ENCODE measurements around the gene STX17.
"Not testable (repeated sequence)": the region's sequence is repeated elsewhere in the genome, so short reads cannot be mapped to it uniquely, and the experiment has no call there.

The STX17 gene

GRCh38 chr9:99973455-99973854 lies 67.0 kb downstream of the STX17 start:
- DNase-seq: no peak

- no peak for DNase-seq
Observed at GRCh38 chr9:99977033-99977792, 70.8 kb downstream of the STX17 start.

GRCh38 chr9:99978221-99978620 lies 71.8 kb downstream of the STX17 start:
- DNase-seq: no peak

- DNase-seq: no peak
Observed at GRCh38 chr9:99980598-99980997, 74.1 kb downstream of the STX17 start.

GRCh38 chr9:99986642-99987041 lies 80.2 kb downstream of the STX17 start:
- peak; percentile 24 for DNase-seq

GRCh38 chr9:99990508-99990907 lies 84.1 kb downstream of the STX17 start:
- DNase-seq: not testable (repeated sequence)

GRCh38 chr9:99998266-99998665 lies 91.8 kb downstream of the STX17 start:
- no peak for DNase-seq

GRCh38 chr9:99998866-99999265 lies 92.4 kb downstream of the STX17 start:
- DNase-seq: no peak

GRCh38 chr9:99999797-100000196 lies 93.3 kb downstream of the STX17 start:
- no peak for DNase-seq

GRCh38 chr9:100011062-100011681 lies 104.7 kb downstream of the STX17 start:
- DNase-seq: peak; percentile 64

- no peak for DNase-seq
Observed at GRCh38 chr9:100012279-100012678, 105.8 kb downstream of the STX17 start.

- no peak for DNase-seq
Observed at GRCh38 chr9:100013573-100013972, 107.1 kb downstream of the STX17 start.

- no peak for DNase-seq
Observed at GRCh38 chr9:100014846-100015245, 108.4 kb downstream of the STX17 start.

GRCh38 chr9:100019541-100019940 lies 113.1 kb downstream of the STX17 start:
- DNase-seq: no peak

All from NCI-H748 treated with DMSO at 0.1 percent for 48 hours (cell line).